GM12878 (cell line): ENCODE measurements around the gene OR10A3. TPM values are rescaled to one million over a fixed set of nuclear protein-coding genes. Genes with fewer than 3 reads are reported as not detected.

Experiments used
- ATAC-seq: fragments of 200-7000 bp; cut with Tn5 transposase; 3 replicates; pipeline ENCODE4 v1.9.1; 2020; ENCODE audit warnings: mild to moderate bottlenecking, moderate library complexity
- BruUV-seq: library from RNA; stranded (reverse); fragments of 400-500 nt; replicated peaks from 2 replicates; lab custom pipeline; 2021; lab: Mats Ljungman, UMichigan
- CTCF ChIA-PET: fragments of 300-600 bp; sonication (Branson Sonifier 250); formaldehyde crosslinking; extraction: SDS; loops from one replicate; lab custom pipeline; 2021; ENCODE audit warnings: inconsistent platforms; lab: Yijun Ruan, JAX
- POLR2A ChIA-PET: fragments of 350-600 bp; formaldehyde crosslinking; extraction: SDS; loops from one replicate; lab custom pipeline; 2021; ENCODE audit warnings: inconsistent platforms; lab: Charles Lee
- RAD21 ChIA-PET: fragments of 300-600 bp; sonication (Branson Sonifier 250); formaldehyde crosslinking; loops from one replicate; lab custom pipeline; 2023; ENCODE audit warnings: antibody characterized with exemption; ENCODE audit not compliant: unreplicated experiment; lab: Charles Lee
- SMC1A ChIA-PET: fragments of 300-600 bp; sonication (Branson Sonifier 250); formaldehyde crosslinking; loops from one replicate; lab custom pipeline; 2023; ENCODE audit not compliant: unreplicated experiment, uncharacterized antibody; lab: Charles Lee
- DNase-seq: peaks from one replicate; pipeline ENCODE4 v3.0.0-alpha.2; 2011; ENCODE audit warnings: low read depth, low spot score
- FAIRE-seq: peaks from 3 replicates; lab custom pipeline; 2011; peaks lifted over from hg19 to GRCh38; lab: Jason Lieb, UNC
- H2AFZ ChIP-seq: 2 replicates; pipeline ENCODE4 v1.6.0; 2011; ENCODE audit warnings: low read depth, low read length, control low read depth; ENCODE audit not compliant: control insufficient read depth
- H3K27ac ChIP-seq: 2 replicates; pipeline ENCODE4 v1.5.1; 2011; ENCODE audit warnings: control low read depth; ENCODE audit not compliant: control insufficient read depth, insufficient read depth
- H3K27me3 ChIP-seq, 2 experiments: replicated peaks in 1 of 2; 2 replicates each; pipeline versions ENCODE4 v1.6.0 to v1.6.1; 2011; ENCODE audit warnings: low read length in 1 of 2; ENCODE audit not compliant: control insufficient read depth in 2 of 2, insufficient read depth in 2 of 2
- H3K36me3 ChIP-seq, 2 experiments: 2 replicates each; pipeline ENCODE4 v1.5.1; 2011; ENCODE audit warnings: low read length in 1 of 2; ENCODE audit not compliant: control insufficient read depth in 2 of 2, insufficient read depth in 2 of 2
- H3K4me1 ChIP-seq: 2 replicates; pipeline ENCODE4 v1.6.1; 2011; ENCODE audit warnings: mild to moderate bottlenecking, low read length, moderate library complexity, mixed read lengths; ENCODE audit not compliant: control insufficient read depth, insufficient read depth
- H3K4me2 ChIP-seq: 2 replicates; pipeline ENCODE4 v1.6.0; 2011; ENCODE audit warnings: control low read depth; ENCODE audit not compliant: control insufficient read depth, insufficient read depth
- H3K4me3 ChIP-seq: fragments of 200-600 bp; sonication (generic); 2 replicates; pipeline ENCODE4 v1.5.1; 2016
- H3K79me2 ChIP-seq: 2 replicates; pipeline ENCODE4 v1.6.0; 2011; ENCODE audit warnings: low read length; ENCODE audit not compliant: control insufficient read depth, insufficient read depth
- H3K9ac ChIP-seq: 2 replicates; pipeline ENCODE4 v1.8.0; 2011; ENCODE audit warnings: low read length, control low read depth, mixed read lengths; ENCODE audit not compliant: control insufficient read depth, insufficient read depth
- H3K9me3 ChIP-seq: replicated peaks from 3 replicates; pipeline ENCODE4 v1.5.1; 2011; ENCODE audit warnings: mild to moderate bottlenecking, low read length; ENCODE audit not compliant: control insufficient read depth, insufficient read depth
- H4K20me1 ChIP-seq: 2 replicates; pipeline ENCODE4 v1.6.0; 2011; ENCODE audit not compliant: control insufficient read depth, insufficient read depth
- FOXM1 ChIP-seq: IDR thresholded peaks from 2 replicates; pipeline ENCODE4 v1.6.1; 2012; ENCODE audit warnings: low read depth, mild to moderate bottlenecking, inconsistent platforms, low read length, moderate library complexity
- GATAD2B ChIP-seq: fragments of 450-650 bp; conservative IDR thresholded peaks from 2 replicates; pipeline ENCODE4 v1.6.1; 2017; ENCODE audit warnings: low read depth, mild to moderate bottlenecking, moderate library complexity
- NFIC ChIP-seq: IDR thresholded peaks from 2 replicates; pipeline ENCODE4 v1.6.1; 2012; ENCODE audit warnings: low read depth, mild to moderate bottlenecking, inconsistent platforms, low read length, moderate library complexity
- NFYB ChIP-seq: IDR thresholded peaks from 2 replicates; pipeline ENCODE4 v1.6.1; 2011; ENCODE audit warnings: low read depth, mild to moderate bottlenecking, low read length, improper control_type of control experiment, moderate library complexity; ENCODE audit not compliant: insufficient read depth
- PML ChIP-seq: IDR thresholded peaks from 2 replicates; pipeline ENCODE4 v1.6.1; 2012; ENCODE audit warnings: low read length, inconsistent platforms
- RAD21 ChIP-seq: IDR thresholded peaks from 2 replicates; pipeline ENCODE4 v1.6.1; 2011; ENCODE audit warnings: mild to moderate bottlenecking, low read depth, low read length, moderate library complexity; ENCODE audit not compliant: insufficient read depth
- RUNX3 ChIP-seq: IDR thresholded peaks from 2 replicates; pipeline ENCODE4 v1.6.1; 2012; ENCODE audit warnings: low read length, inconsistent platforms
- SMC3 ChIP-seq: IDR thresholded peaks from 2 replicates; pipeline ENCODE4 v1.6.1; 2011; ENCODE audit warnings: low read length, improper control_type of control experiment, borderline replicate concordance
- ZBED1 ChIP-seq: IDR thresholded peaks from 2 replicates; pipeline ENCODE4 v1.6.1; 2016; ENCODE audit warnings: borderline replicate concordance
- ZNF384 ChIP-seq: IDR thresholded peaks from 2 replicates; pipeline ENCODE4 v1.6.1; 2012; ENCODE audit warnings: low read depth, mild to moderate bottlenecking, low read length, improper control_type of control experiment, borderline replicate concordance
- WGBS: methylation state at CpG from one replicate; pipeline ENCODE4 v1.1.6; 2016; ENCODE audit warnings: low lambda C conversion rate; ENCODE audit not compliant: insufficient replicate concordance, insufficient coverage; ENCODE audit errors: missing lambda C conversion rate; 5-methylcytosine and 5-hydroxymethylcytosine counted together
- in situ Hi-C: fragments of 300-500 bp; cut with MboI; formaldehyde crosslinking; loops from 9 replicates; pipeline ENCODE4 v1.14.3; 2018; ENCODE audit warnings: mixed read lengths
- intact Hi-C: fragments of 100-400 bp; cut with micrococcal nuclease; formaldehyde crosslinking; loops from one replicate; pipeline ENCODE4 v1.14.2; 2022; ENCODE audit not compliant: unreplicated experiment
- polyA plus RNA-seq, 11 experiments: library from polyadenylated mRNA; depleted of rRNA in 4 of 11; unstranded in 6 of 11; stranded (reverse) in 5 of 11; fragments of >200 nt; fragmentation: Nextera tagmentation in 4 of 11; fragmentation: Illumina TruSeq in 1 of 11; extraction: Ambion mirVana in 4 of 11; extraction: Trizol in 1 of 11; gene quantifications; 1 replicate in 1 of 11; 2 replicates in 10 of 11; pipeline versions ENCODE4 v1.2.1 to v1.2.3, GENCODE V29; 2011 to 2016; ENCODE audit warnings: inconsistent platforms in 2 of 11, missing spikeins in 2 of 11, low read depth in 1 of 11
- total RNA-seq, 4 experiments: library from RNA; depleted of rRNA in 3 of 4; stranded (reverse); fragments of >200 nt in 3 of 4; fragmentation: Illumina TruSeq in 1 of 4; extraction: Trizol in 1 of 4; gene quantifications; 2 replicates each; pipeline versions ENCODE4 v1.2.1 to v1.2.3, GENCODE V29; 2013 to 2021
- TF ChIP-seq, protein P1 (sequence below): fragments of 450-650 bp; conservative IDR thresholded peaks from 2 replicates; pipeline ENCODE4 v1.6.1; 2017; ENCODE audit warnings: mild to moderate bottlenecking, moderate library complexity
- TF ChIP-seq, protein P2 (sequence below): fragments of 450-650 bp; IDR thresholded peaks from 2 replicates; pipeline ENCODE4 v1.6.1; 2017; ENCODE audit warnings: antibody characterized with exemption, mild to moderate bottlenecking, moderate library complexity
- TF ChIP-seq, protein P3 (sequence below), 3 experiments: IDR thresholded peaks in 2 of 3; conservative IDR thresholded peaks in 1 of 3; 2 replicates each; pipeline ENCODE4 v1.5.1; 2011; ENCODE audit warnings: low read depth in 3 of 3, low read length in 3 of 3, mild to moderate bottlenecking in 3 of 3, control low read depth in 2 of 3, moderate library complexity in 2 of 3, inconsistent platforms in 1 of 3, mixed read lengths in 1 of 3; ENCODE audit not compliant: control insufficient read depth in 2 of 3, insufficient read depth in 1 of 3; ENCODE audit errors: extremely low read depth in 1 of 3

OR10A3 gene
- total and polyA plus RNA-seq, 10 of the 15 experiments (the other 5 are each of a cell fraction or from before 2014, with no cell fraction given): 0.04 TPM; not detected in 9

DNA sequence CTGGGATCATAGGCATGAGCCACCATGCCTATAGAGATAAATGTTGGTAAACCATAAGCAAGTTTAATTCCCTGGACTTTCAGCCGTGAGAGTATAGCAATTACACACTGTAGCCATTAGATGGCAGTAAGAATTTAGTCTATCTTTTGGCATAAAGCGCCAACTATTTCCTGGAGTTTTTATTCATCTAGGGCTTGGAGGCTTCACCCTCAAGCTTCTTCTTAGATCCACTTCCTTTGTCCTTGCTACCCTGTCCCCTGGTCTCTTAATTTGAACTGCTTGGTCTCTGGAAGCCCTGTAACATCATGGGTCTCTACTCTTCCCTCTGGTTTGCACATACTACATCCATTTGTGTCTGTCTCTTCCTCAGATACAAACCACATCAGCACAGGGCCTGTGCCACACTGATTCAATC, 48.7 kb downstream of the OR10A3 start:
- ATAC-seq: peak; percentile 76
- in situ Hi-C loops: loop anchor here (5.0 kb wide), 1 partner anchor 94 kb away; the partner anchor contains the start of gene EIF3F
- H3K4me2 ChIP-seq: 0 out of 2 replicates have a peak overlapping the region, but pooled peaks have one; percentile 17
- FAIRE-seq: peak; percentile 68
- H2AFZ ChIP-seq: peak overlapping the region; percentile 85
- no peaks in the 10 kb centered on the region for H3K79me2 ChIP-seq
- WGBS: 0% methylated on average over 2 of the region's 2 CpGs
- no peaks in the 10 kb centered on the region for H3K9me3 ChIP-seq
- RAD21 ChIA-PET: interaction anchor here (0.6 to 8.4 kb wide), 5 partner anchors 91 to 917 kb away, joined by 3 to 161 read pairs (median 3); partner anchors contain the start of gene EIF3F
- no peaks in the 10 kb centered on the region for H3K36me3 ChIP-seq
- H3K27ac ChIP-seq: no peak overlapping the region
- POLR2A ChIA-PET: interaction anchor here (0.6 to 5.6 kb wide), 3 partner anchors 91 to 1150 kb away, joined by 4 to 29 read pairs (median 8); partner anchors contain the start of gene EIF3F
- intact Hi-C loops: loop anchor here (1.0 to 10.0 kb wide), 2 partner anchors 94 to 202 kb away; partner anchors contain the start of gene EIF3F
- DNase-seq: no peak
- no peak overlapping the region for H3K4me3 ChIP-seq
- TF ChIP-seq, protein P1, sequence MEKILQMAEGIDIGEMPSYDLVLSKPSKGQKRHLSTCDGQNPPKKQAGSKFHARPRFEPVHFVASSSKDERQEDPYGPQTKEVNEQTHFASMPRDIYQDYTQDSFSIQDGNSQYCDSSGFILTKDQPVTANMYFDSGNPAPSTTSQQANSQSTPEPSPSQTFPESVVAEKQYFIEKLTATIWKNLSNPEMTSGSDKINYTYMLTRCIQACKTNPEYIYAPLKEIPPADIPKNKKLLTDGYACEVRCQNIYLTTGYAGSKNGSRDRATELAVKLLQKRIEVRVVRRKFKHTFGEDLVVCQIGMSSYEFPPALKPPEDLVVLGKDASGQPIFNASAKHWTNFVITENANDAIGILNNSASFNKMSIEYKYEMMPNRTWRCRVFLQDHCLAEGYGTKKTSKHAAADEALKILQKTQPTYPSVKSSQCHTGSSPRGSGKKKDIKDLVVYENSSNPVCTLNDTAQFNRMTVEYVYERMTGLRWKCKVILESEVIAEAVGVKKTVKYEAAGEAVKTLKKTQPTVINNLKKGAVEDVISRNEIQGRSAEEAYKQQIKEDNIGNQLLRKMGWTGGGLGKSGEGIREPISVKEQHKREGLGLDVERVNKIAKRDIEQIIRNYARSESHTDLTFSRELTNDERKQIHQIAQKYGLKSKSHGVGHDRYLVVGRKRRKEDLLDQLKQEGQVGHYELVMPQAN: no peak
- TF ChIP-seq PML (no peak), ZBED1 (no peak), FOXM1 (no peak), NFIC (no peak), GATAD2B (no peak), ZNF384 (no peak), RUNX3 (no peak), SMC3 (peak; percentile 52; the same call in 1 of the 2 replicates), RAD21 (peak; percentile 73), NFYB (no peak)
- TF ChIP-seq, protein P2, sequence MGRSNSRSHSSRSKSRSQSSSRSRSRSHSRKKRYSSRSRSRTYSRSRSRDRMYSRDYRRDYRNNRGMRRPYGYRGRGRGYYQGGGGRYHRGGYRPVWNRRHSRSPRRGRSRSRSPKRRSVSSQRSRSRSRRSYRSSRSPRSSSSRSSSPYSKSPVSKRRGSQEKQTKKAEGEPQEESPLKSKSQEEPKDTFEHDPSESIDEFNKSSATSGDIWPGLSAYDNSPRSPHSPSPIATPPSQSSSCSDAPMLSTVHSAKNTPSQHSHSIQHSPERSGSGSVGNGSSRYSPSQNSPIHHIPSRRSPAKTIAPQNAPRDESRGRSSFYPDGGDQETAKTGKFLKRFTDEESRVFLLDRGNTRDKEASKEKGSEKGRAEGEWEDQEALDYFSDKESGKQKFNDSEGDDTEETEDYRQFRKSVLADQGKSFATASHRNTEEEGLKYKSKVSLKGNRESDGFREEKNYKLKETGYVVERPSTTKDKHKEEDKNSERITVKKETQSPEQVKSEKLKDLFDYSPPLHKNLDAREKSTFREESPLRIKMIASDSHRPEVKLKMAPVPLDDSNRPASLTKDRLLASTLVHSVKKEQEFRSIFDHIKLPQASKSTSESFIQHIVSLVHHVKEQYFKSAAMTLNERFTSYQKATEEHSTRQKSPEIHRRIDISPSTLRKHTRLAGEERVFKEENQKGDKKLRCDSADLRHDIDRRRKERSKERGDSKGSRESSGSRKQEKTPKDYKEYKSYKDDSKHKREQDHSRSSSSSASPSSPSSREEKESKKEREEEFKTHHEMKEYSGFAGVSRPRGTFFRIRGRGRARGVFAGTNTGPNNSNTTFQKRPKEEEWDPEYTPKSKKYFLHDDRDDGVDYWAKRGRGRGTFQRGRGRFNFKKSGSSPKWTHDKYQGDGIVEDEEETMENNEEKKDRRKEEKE: no peak
- TF ChIP-seq, protein P3, sequence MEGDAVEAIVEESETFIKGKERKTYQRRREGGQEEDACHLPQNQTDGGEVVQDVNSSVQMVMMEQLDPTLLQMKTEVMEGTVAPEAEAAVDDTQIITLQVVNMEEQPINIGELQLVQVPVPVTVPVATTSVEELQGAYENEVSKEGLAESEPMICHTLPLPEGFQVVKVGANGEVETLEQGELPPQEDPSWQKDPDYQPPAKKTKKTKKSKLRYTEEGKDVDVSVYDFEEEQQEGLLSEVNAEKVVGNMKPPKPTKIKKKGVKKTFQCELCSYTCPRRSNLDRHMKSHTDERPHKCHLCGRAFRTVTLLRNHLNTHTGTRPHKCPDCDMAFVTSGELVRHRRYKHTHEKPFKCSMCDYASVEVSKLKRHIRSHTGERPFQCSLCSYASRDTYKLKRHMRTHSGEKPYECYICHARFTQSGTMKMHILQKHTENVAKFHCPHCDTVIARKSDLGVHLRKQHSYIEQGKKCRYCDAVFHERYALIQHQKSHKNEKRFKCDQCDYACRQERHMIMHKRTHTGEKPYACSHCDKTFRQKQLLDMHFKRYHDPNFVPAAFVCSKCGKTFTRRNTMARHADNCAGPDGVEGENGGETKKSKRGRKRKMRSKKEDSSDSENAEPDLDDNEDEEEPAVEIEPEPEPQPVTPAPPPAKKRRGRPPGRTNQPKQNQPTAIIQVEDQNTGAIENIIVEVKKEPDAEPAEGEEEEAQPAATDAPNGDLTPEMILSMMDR (IDR thresholded peaks at IDR 0.05 in 2 of 3, conservative IDR thresholded peaks at IDR 0.05 in 1 of 3; ENCODE audit: control insufficient read depth in 2 of 3, extremely low read depth in 1 of 3, insufficient read depth in 1 of 3, low read depth in 3 of 3, low read length in 3 of 3): peak; percentile 59 to 79 (median 77); a peak in 5 of 6 replicates
- TF ChIP-seq, all 136 proteins: peak for 3
- BruUV-seq: no TSS peak
- Histone ChIP-seq H3K4me1 (peaks cover 14% of the 10 kb centered on the region), H3K27me3 (no peaks in the 10 kb centered on the region; a peak in 1 of 4 replicates), H3K9ac (no peak overlapping the region), H4K20me1 (no peaks in the 10 kb centered on the region)
- CTCF ChIA-PET: interaction anchor here (0.7 to 8.4 kb wide), 20 partner anchors 9 to 209 kb away, joined by 3 to 271 read pairs (median 4); partner anchors contain the start of gene EIF3F
- SMC1A ChIA-PET: interaction anchor here (0.9 to 8.4 kb wide), 7 partner anchors 10 to 206 kb away, joined by 3 to 190 read pairs (median 4); partner anchors contain the start of gene EIF3F
